HG02938 (cell line): Measurements from ENCODE around the gene TMEM59L.
"Not testable (repeated sequence)": the region's sequence is repeated elsewhere in the genome, so short reads cannot be mapped to it uniquely, and the experiment has no call there.

Experiments
- ATAC-seq: cut with Tn5 transposase; IDR thresholded peaks from one replicate; pipeline ENCODE4 v1.9.1; 2021; ENCODE audit warnings: mild to moderate bottlenecking, moderate library complexity; ENCODE audit not compliant: unreplicated experiment

TMEM59L gene

DNA sequence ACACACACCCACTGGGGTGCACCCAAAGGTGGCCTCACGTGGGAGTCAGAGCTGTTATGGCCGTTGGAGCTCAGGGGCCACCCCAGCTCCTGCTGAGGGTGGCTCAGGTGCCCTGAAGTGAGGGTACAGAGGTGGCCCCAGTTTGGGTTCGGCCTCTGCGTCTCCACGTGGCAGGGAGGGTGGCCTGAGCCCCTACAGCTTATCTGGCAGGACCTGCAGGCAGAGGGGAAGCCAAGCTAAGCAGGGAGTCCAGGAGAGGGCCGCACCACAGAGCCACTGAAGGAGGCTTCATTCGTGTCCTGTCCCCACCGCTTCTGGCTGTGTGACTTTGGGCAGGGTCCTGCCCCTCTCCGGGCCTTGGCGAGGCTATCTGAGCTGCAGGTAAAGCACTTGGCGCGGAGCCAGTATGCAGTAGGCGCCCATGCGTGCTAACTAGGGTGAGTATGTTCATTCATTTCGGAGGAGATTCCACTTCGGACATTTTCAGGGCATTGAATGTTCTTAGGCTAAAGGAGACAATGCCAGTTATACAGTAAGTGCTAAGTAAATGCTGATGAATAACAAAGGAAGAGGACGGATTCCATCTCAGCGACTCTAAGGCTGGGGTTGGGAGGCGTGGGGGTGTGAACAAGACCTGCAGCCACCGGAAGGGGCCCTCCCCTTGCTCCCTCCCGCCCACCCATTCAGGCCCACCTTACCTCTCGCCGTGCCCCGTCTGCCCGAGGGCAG, 19.1 kb upstream of the TMEM59L start:
- ATAC-seq = no peak

DNA sequence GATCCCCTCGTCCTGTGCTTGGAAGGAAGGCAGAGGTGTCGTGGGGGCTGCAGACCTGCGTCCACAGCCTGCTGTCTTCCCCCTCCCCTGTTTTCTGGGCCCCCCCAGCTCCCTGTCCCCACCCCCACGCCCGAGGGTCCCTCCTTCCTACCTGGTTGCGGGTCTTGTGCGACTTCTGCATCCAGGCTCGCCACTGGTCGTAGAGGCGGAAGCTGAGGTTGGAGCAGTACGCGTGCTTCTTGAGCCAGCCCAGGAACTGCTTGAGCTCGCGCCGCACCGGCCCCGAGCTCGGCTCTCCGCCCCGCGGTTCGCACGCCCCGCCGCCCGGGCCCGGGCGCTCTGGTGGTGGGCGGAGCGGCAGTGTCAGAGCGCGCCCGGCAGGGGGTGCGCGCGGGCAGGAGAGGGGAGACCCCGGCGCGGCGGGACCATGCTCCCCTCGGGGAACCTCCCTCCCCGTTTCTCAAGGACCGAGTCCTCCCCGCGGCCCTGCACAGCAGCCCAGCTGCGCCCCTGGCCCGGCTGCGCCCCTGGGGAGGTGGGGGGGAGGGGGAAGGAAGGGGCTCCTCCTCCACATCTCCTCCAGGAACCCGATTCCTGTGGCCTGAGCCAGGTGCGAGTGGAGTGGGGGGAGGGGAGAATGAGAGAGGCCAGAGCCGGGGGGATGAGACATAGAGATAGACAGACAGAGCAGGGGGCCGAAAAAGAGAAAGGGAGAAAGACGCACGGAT, 18.4 kb upstream of the TMEM59L start:
- ATAC-seq = no peak

DNA sequence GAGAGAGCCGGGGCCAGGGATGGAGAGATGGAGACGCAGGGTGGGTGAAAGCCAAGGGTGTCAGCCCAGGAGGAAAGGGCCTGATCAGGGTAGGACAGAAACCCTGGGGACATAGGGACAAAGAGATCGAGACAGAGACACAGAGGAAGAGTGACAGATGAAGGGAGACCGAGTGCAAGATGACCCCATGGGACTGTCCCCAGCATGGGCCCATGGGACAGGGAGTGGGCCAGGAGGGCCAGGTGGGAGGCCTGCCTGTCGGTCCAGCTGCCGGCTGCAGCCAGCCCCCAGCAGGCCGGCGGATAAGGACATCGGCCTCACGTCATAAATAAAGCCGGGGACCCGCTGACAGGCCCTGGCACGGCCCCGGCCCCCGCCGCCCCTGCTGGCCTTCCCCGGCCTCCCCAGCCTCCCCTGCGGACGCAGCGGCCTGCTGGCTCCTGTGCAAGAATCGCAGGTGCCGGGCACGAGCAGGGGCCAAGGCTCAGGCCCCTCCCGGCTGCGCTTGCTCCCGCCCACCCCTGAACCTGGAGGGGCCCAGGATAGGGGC, 17.8 kb upstream of the TMEM59L start:
- no peak for ATAC-seq

DNA sequence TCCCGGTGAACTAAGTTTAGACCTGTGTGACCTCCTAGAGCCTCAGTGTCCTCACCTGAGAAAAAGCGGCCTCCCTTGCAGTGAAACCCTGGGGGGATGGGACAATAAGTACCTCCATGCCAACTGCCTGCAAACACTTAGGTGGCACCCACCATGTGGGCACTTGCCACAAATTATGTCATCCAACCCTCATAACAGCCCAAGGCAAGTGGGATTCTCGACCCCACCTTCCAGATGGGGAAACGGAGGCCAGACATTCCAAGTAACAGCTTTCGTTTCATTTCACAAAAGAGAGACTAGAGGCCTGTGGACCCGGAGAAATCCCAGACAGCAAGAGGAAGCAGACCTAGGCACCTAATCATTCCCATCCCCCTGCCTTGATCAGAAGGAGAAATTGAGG, 17.2 kb upstream of the TMEM59L start:
- ATAC-seq = no peak

DNA sequence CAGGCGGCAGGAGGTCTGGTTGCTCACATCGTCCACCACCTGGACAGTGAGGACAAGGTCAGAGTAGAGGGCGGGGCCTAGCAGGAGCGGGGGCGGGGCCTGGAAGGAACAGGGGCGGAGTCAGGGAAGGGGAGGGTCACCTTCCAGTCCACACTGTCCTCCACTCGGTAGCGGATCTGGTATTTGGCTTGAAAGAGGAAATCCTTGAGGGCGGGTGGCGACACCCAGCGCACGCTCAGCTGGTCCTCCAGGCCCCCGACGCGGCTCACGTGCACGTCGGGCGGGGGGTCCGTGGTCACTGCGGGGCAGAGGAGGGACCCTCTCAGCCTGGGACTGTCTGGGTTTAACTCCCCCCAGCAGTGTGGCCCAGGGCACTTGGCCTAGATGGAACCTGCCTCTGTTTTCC, 15.9 kb upstream of the TMEM59L start:
- ATAC-seq = no peak

DNA sequence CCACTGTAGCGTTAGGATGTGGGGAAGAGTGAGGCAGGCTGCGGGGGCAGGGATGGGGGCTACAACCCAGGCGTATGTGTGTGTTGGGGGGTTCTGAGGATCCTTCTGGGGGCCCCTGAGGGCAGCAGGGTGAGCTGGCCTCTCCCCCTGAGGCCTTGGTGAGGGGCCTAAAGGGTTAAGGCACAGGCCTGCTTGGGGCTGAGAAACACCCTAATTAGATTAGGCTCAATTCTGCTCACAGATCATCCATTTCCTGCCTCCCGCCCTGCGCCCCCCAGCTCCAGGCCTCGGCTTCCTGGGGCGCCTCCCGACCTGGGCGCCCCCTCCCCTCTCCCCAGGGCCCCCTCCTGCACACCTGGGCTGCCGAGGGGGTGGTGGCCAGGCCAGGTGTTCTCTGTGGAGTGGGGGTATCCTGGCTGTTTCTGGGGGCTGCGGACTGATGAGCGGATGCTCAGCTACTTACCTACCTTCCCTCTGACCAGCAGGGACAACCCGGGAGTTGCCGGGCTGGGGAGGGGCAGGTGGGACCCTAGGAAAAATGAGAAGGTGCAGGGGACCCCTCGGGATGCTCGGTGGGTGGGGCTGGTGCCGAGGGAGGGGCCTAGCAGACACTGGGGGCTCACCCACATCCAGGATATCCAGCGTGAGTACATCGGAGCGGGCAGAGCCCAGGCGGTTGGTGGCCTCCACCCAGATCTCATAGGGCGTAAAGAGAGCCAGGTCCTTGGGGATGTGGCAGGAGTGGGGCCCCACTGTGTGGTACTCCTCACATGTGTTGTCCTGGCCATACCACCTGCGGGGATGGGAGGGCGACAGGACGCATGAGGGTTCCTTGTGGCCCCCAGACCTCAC, 14.6 kb upstream of the TMEM59L start:
- no peak for ATAC-seq

DNA sequence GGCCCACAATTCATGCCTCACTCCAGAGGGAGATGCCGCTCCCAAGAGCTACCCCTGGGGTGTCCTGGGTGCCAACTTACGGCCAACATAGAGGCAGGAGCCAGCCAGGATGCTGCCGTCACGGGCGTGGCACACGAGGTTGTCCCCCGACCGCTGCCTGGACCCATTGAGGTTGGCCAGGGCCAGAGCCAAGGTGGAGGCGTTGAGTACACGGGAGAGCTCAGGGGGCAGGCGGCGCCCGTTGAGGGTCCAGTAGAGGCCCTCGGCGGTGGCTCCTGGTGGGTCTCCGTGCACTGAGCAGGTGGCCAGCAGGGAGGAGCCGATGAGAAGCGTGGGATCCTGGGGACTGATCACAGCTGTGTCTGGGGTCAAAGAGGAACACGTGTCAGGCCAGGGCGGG, 13.2 kb upstream of the TMEM59L start:
- ATAC-seq = no peak

DNA sequence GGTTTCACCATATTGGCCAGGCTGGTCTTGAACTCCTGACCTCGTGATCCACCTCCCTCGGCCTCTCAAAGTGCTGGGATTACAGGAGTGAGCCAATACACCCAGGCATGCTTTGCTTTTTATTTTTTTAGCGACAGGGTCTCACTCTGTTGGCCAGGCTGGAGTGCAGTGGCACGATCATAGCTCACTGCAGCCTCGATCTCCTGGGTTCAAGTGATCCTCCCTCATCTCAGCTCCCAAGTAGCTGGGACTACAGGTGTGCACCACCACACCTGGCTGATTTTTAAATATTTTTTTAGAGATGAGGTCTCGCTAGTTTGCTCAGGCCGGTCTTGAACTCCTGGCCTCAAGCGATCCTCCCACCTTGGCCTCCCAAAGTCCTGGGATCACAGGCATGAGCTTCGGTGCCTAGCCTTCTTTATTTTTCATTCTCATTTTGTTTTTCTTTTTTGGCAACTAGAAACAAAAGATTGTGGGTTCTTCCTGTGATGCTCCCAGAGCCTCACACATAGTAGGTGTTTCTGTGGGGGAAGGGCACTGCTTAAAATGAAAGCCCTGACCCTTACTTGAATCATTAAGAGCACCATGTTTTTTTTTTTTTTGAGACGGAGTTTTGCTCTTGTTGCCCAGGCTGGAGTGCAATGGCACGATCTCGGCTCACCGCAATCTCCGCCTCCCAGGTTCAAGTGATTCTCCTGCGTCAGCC, 11.8 kb upstream of the TMEM59L start:
- not testable (repeated sequence) for ATAC-seq

DNA sequence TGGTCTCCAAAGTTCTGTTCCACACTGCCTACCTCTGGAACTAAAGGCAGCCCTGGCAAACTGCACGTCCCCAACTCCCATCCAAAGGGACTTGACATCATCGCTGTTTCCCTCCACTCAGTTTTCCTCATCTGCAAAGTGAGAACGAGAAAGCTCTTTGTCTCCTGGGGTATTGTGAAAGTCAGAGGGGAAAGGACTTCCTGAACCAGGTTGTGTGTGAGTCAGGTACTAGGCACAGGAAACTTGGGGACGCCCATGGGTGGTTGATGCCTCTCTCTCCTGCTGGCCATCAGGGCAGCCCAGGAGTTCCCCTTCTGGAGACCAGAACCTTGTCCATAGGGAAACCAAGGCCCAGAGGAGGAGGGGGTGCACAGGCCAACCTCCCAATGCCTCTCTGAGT, 10.8 kb upstream of the TMEM59L start:
- ATAC-seq = no peak

DNA sequence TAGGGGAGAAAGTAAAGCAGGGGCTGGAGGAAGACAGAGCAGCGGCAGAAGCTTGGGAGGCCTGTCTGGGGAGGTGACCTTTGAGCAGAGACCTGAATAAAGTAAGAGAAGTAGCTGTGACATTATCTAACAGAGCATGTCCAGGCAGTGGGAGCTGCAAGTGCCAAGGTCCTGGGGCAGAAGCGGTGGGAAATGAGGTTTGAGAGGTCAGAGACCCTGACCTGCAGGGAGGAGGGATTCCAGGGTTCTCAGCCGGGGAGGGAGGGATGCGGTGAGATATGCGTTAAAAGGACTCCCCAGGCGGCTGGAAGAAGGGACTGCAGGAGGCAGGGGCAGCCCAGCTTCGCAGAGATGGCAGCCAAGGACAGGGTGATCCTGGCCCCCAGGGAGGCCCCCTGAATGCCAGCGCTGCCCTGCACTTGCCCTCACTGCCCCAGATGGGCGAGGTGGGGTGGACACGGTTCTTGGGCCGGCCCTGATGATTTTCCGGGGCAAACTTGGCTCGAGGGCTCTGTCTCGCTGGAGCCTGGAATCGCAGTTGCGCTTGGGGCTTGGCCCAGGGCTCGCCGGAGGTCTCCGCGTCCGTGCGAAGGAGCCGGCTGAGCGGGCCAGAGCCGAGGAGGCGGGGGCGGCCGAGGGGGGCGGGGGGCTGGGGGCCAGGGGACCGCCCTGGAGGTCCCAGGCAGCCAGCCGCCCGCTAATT, 9.3 kb upstream of the TMEM59L start:
- no peak for ATAC-seq

DNA sequence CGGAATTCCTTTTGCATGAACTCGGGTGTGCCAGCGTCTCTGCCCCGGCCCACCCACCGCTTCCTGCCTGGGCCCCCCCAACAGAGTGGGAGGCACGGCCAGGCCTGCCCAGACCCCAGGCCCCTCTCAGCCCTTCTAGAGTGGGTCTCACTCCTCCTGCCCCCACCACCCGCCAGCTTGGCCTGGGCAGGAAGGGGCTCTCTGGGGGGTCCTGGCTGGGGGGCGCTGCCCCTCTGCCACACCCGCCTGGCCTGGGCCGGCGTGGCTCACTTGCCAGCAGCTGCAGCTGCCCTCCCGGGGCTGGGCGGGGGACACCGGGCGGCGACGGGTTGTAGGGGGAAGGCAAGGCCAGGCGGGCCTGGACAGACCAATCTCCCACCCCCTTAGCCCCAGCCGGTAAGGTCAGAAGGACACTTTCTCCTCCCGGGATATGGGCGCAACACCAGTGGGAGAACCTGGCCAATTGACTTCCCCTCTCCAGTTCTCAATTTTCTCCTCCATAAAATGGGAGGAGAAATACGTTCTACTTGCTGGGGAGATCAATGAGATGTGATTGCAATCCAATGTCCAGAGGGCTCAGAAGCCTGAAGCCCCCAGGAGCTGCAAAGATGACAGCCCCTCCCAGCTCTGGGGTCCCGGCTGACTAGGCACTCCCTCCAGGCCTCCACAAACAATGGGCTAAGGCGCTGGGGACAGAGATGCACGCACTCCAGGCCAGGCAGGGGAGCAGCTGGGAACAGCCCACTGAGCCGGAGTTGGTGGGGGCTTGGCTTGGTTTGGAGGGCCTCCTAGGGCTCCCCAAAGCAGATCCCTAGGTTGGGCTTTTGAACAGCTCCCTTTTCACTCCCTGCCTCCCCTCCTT, 8.5 kb upstream of the TMEM59L start:
- ATAC-seq = no peak

DNA sequence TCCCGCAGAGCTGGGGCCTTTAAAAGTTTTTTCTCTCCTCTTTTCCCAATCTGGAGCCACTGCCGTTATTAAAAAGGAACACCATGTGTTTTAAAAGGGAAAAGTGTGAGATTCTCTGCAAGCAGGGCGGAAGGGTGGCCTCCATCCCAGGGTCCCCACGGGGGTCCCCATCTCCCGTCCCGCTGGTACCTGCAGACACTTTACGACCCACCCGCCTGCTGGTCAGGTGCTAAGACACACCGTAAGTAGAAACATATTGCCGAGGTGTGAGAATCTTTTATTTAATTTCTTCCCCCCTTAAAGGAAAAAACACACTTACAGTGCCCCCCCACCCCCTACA, 7.9 kb upstream of the TMEM59L start:
- no peak for ATAC-seq

DNA sequence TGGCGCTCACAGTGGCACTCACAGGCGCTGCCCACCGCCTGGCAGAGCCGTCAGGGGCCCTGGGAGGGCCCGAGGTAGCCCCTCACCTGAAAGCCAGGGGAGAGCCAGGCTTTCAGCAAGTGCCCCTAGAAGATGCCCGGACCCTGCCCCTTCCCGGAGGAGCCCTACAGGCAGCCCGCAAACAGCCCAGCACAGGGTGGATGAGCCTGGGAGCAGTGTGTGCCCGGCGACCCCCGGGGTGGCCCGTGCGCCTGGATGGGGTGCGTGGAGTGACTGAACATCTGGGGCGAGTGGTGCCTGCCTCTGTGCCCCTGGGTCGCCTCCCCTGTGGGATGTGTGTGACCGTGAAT, 7.5 kb upstream of the TMEM59L start:
- ATAC-seq = no peak

DNA sequence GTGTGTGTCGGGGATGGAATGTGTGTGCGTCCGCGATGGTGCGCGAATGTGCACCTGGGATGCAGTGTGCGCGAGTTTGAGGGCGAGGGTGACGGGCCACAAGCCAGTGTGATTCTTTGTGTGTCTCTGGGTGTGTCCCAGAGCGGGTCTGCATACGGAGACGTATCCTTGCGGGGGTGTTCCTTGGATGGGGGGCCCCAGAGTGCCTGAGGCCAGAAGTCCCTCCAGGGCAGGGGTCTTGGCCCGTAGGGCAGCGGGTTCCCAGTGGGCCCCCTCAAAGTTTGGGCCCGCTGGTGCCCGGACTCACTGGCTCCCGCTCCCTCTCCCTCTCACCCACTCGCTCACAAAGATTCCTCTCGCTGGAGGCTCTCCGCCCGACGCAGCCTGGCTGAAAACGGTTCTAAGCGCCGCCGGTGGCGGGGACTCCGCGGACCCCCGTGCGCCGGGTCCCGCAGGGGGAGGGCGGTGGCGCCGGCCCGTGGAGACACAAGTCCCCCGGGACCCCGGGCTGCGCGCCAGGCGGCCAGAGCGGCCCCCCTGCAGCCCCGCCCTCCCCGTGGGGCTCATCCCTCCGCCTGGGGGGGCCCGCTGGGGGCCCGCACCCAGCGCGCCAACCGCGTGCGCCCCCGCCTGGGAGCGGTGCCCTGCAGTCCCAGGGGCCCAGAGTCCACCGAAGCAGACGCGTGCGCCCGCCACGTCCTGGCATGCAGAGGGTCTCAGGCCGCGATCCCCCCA, 7.0 kb upstream of the TMEM59L start:
- no peak for ATAC-seq

DNA sequence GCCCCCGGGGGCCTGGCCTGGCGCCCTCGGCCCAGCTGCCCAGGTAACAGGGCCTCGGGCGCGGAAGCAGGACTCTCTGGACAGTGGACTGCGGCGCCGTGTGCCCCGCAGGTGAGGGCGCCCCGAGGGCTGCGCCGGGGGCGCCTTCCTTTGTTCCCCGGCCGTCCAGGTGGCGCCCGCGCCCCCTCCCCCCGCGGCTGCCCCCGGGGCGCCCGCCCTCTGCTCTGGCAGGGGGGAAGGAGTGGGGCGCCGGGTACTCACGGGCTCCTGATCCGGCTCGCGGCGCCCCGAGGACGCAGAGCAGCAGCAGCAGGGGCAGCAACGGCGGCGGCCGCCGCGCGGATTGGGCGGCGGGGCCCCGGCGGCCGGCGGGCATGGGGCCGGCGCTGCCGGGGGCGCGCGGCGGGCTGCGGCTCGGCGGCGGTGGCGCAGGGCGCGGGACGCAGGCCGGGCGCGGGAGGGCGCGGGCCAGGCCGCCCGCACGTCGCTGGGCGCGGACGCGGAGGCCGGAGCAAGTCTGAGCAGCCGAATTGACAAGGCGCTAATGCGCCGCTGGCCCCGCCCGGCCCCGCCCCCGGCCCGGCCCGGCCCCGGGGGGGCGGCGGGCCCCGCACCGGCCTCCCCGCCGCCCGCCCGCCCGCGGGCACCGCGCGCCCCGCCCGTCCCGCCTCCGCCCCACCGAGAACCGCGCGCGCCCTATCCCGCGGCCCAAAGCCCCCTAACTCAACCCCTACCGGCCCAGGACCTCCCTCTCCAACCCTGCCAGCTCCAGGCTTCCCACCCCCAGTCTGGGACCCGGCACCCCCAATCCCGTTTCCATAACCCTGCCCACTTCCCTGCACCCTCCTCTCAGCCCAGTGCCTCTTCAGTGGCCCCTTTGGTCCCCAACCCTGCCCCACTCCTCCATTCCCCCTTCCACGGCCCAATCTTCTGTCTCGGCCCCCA, 6.1 kb upstream of the TMEM59L start, which contains the start of gene CRLF1:
Gene CRLF1, minus strand, starts transcription at position 519 of the 945 bp plus-strand sequence. Its CDS starts 143 bp downstream, at position 376.
- no peak for ATAC-seq

DNA sequence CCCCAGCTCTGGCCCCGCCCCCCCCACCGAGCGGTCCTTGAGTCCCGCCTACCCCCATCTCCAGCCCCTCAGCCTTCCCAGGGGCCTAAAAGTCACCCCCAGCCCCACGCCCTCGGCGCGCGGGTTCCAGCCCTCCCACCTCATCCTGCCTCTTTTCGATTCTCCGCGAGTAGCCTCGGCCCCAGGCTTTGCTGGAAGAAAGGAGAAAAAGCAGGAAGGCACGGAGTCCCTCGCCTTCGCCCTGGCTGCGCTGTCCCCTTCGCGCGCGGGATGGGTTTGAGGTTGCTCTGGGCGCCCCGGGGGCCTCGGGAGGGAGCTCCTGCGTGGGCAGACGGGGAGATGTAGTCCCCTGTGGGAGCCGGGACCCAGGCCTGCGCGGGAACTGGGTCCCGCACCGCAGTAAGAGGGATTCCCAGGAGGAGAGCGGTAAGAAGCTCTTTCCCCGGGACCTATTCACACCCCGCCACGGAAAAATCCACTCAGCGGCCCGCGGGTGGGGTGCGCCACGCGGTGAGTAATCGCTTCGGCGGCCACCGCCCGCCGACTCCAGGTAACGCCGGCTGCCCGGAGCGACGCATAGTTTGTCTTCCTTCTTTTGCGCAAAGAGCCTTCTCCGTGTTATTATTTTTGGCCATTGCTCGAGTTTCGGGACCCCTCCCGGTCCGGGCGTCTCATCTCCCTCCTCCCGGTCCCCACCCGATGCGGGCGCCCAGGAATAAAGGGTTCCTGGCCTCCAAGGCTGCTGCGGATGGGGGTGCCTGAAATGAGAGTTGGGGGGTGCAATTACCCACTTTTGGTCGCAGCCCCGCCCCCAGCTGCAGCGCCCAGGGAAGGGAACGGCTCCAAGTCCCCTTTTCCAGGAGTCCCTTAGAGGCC, 5.2 kb upstream of the TMEM59L start:
- ATAC-seq = no peak
